NAMALWA (cell line): ENCODE data around the gene ABI3.

ENCODE experiments used
- DNase-seq: peaks from one replicate; pipeline ENCODE4 v3.0.0-alpha.2; 2015; ENCODE audit warnings: low spot score

The ABI3 gene

GRCh38 chr17:49197346-49197998 lies 13.0 kb upstream of the ABI3 start:
- DNase-seq: no peak

GRCh38 chr17:49198211-49198610 lies 12.3 kb upstream of the ABI3 start:
- no peak for DNase-seq

- no peak for DNase-seq
These were observed 10.0 kb upstream of the ABI3 start for GRCh38 chr17:49200423-49201083.

- no peak for DNase-seq
These were observed 9.0 kb upstream of the ABI3 start for GRCh38 chr17:49201481-49201927.

- no peak for DNase-seq
These were observed 6.7 kb upstream of the ABI3 start for GRCh38 chr17:49203796-49204195.

- DNase-seq: no peak
These were observed 6.0 kb upstream of the ABI3 start for GRCh38 chr17:49204516-49204915.

GRCh38 chr17:49209061-49209571 lies 1.4 kb upstream of the ABI3 start:
- DNase-seq: no peak

GRCh38 chr17:49213399-49213798 lies 2.9 kb downstream of the ABI3 start:
- DNase-seq: peak; percentile 81

- no peak for DNase-seq
These were observed 3.3 kb downstream of the ABI3 start for GRCh38 chr17:49213847-49214246.

- no peak for DNase-seq
These were observed 4.3 kb downstream of the ABI3 start for GRCh38 chr17:49214676-49215360.

- DNase-seq: no peak
These were observed 6.0 kb downstream of the ABI3 start for GRCh38 chr17:49216482-49216881.

- no peak for DNase-seq
These were observed 6.6 kb downstream of the ABI3 start for GRCh38 chr17:49216953-49217650.

GRCh38 chr17:49217651-49218413 lies 7.3 kb downstream of the ABI3 start:
- peak; percentile 78 for DNase-seq

- peak; percentile 79 for DNase-seq
These were observed 8.7 kb downstream of the ABI3 start for GRCh38 chr17:49218941-49219913.

- DNase-seq: no peak
These were observed 9.5 kb downstream of the ABI3 start for GRCh38 chr17:49219987-49220386.

- DNase-seq: no peak
These were observed 12.6 kb downstream of the ABI3 start for GRCh38 chr17:49223168-49223516.

- DNase-seq: peak; percentile 67
These were observed 13.2 kb downstream of the ABI3 start for GRCh38 chr17:49223517-49224197.

- peak; percentile 61 for DNase-seq
These were observed 13.9 kb downstream of the ABI3 start for GRCh38 chr17:49224198-49224996.

- no peak for DNase-seq
These were observed 14.5 kb downstream of the ABI3 start for GRCh38 chr17:49224997-49225337.
